K562 (cell line): ENCODE results near the gene XPNPEP1. TPM values are rescaled to one million over a fixed set of nuclear protein-coding genes. Genes with fewer than 3 reads are reported as not detected.

Experiments
- ATAC-seq: fragments of 200-7000 bp; cut with Tn5 transposase; 3 replicates; pipeline ENCODE4 v1.9.1; 2020; ENCODE audit warnings: moderate library complexity
- BruUV-seq: library from RNA; stranded (reverse); fragments of 400-500 nt; replicated peaks from 2 replicates; lab custom pipeline; 2021; lab: Mats Ljungman, UMichigan
- CTCF ChIA-PET: fragments of 300-600 bp; formaldehyde crosslinking; extraction: SDS; loops from one replicate; lab custom pipeline; 2021; ENCODE audit warnings: low intra/inter-chr PET ratio; lab: Yijun Ruan, JAX
- POLR2A ChIA-PET: fragments of 300-600, 350-650 bp; sonication (Branson Sonifier 250); formaldehyde crosslinking; extraction: SDS; loops from one replicate; lab custom pipeline; 2021; ENCODE audit warnings: antibody characterized with exemption, inconsistent platforms; lab: Yijun Ruan, JAX
- DNase-seq, 4 experiments: peaks; one replicate each; pipeline versions ENCODE4 v3.0.0 to v3.0.0-alpha.2; 2011 to 2018; ENCODE audit warnings: low spot score in 3 of 4, mixed read lengths in 3 of 4; ENCODE audit errors: extremely low read depth in 1 of 4
- FAIRE-seq: peaks from 2 replicates; lab custom pipeline; 2011; peaks lifted over from hg19 to GRCh38; lab: Jason Lieb, UNC
- H2AFZ ChIP-seq: 2 replicates; pipeline ENCODE4 v1.6.0; 2011; ENCODE audit warnings: low read depth, low read length, control low read depth, inconsistent platforms
- H3K27ac ChIP-seq: fragments of 200-600 bp; 3 replicates; pipeline ENCODE4 v1.8.0; 2011; ENCODE audit warnings: low read depth, mild to moderate bottlenecking, control low read depth, inconsistent platforms, low read length, moderate library complexity, mixed read lengths; ENCODE audit errors: extremely low read depth
- H3K27me3 ChIP-seq, 2 experiments: fragments of 300-600 bp in 1 of 2; 2 replicates in 1 of 2; 3 replicates in 1 of 2; pipeline versions ENCODE4 v1.6.0 to v1.8.0; 2011; ENCODE audit warnings: inconsistent platforms in 2 of 2, low read length in 2 of 2, mild to moderate bottlenecking in 1 of 2, mixed read lengths in 1 of 2, moderate library complexity in 1 of 2; ENCODE audit not compliant: control insufficient read depth in 2 of 2, insufficient read depth in 2 of 2
- H3K36me3 ChIP-seq: fragments of 300-600 bp; 3 replicates; pipeline ENCODE4 v1.8.0; 2011; ENCODE audit warnings: mild to moderate bottlenecking, low read length, inconsistent platforms; ENCODE audit not compliant: control insufficient read depth, insufficient read depth
- H3K4me1 ChIP-seq, 2 experiments: fragments of 200-600 bp in 1 of 2; replicated peaks in 1 of 2; 2 replicates in 1 of 2; 3 replicates in 1 of 2; pipeline versions ENCODE4 v1.5.1 to v1.8.0; 2011; ENCODE audit warnings: inconsistent platforms in 2 of 2, low read length in 2 of 2, mild to moderate bottlenecking in 1 of 2, mixed read lengths in 1 of 2, moderate library complexity in 1 of 2; ENCODE audit not compliant: control insufficient read depth in 2 of 2, insufficient read depth in 2 of 2
- H3K4me2 ChIP-seq: 2 replicates; pipeline ENCODE4 v1.6.1; 2011; ENCODE audit warnings: low read length, control low read depth, inconsistent platforms, mixed read lengths; ENCODE audit not compliant: insufficient read depth
- H3K4me3 ChIP-seq: fragments of 200-600 bp; sonication (generic), shearing (Covaris generic); 2 replicates; pipeline ENCODE4 v1.5.1; 2016; ENCODE audit warnings: control low read depth, inconsistent platforms
- H3K79me2 ChIP-seq: fragments of 200-600 bp; 3 replicates; pipeline ENCODE4 v1.8.0; 2011; ENCODE audit warnings: low read length, inconsistent platforms; ENCODE audit not compliant: control insufficient read depth, insufficient read depth
- H3K9ac ChIP-seq, 2 experiments: 2 replicates each; pipeline versions ENCODE4 v1.6.0 to v1.6.1; 2011; ENCODE audit warnings: low read depth in 2 of 2, low read length in 2 of 2, control low read depth in 1 of 2, inconsistent platforms in 1 of 2, mild to moderate bottlenecking in 1 of 2, mixed read lengths in 1 of 2; ENCODE audit not compliant: insufficient read depth in 1 of 2
- H3K9me1 ChIP-seq: one replicate; pipeline ENCODE4 v1.6.0; 2011; ENCODE audit warnings: inconsistent platforms, mild to moderate bottlenecking, low read length, moderate library complexity; ENCODE audit not compliant: control insufficient read depth, insufficient read depth
- H3K9me3 ChIP-seq: replicated peaks from 2 replicates; pipeline ENCODE4 v1.5.1; 2011; ENCODE audit warnings: low read depth, low read length, inconsistent platforms; ENCODE audit not compliant: control insufficient read depth, insufficient read depth
- H4K20me1 ChIP-seq: replicated peaks from 2 replicates; pipeline ENCODE4 v1.6.1; 2011; ENCODE audit warnings: low read length, inconsistent platforms, mixed read lengths; ENCODE audit not compliant: control insufficient read depth, insufficient read depth
- FOS ChIP-seq: IDR thresholded peaks from 3 replicates; pipeline ENCODE4 v1.6.1; 2011; ENCODE audit not compliant: insufficient read length; ENCODE audit errors: extremely low read depth
- YY1 ChIP-seq, 3 experiments: IDR thresholded peaks; 2 replicates each; pipeline ENCODE4 v1.6.1; 2011; ENCODE audit warnings: low read length in 2 of 3, mild to moderate bottlenecking in 2 of 3, moderate library complexity in 2 of 3, borderline replicate concordance in 1 of 3, control low read depth in 1 of 3, low read depth in 1 of 3; ENCODE audit not compliant: insufficient read depth in 3 of 3, insufficient replicate concordance in 2 of 3, control insufficient read depth in 1 of 3, insufficient read length in 1 of 3; ENCODE audit errors: extremely low read depth in 1 of 3
- ZNF316 ChIP-seq: fragments of 450-650 bp; IDR thresholded peaks from 2 replicates; pipeline ENCODE4 v1.6.1; 2016
- ZNF717 ChIP-seq: fragments of 250-450 bp; sonication (Bioruptor Pico); IDR thresholded peaks from 2 replicates; pipeline ENCODE4 v1.5.0; 2021
- WGBS: fragments of 100-300 bp; shearing (Covaris generic); methylation state at CpG from one replicate; pipeline ENCODE4 v1.1.6; 2016; ENCODE audit warnings: low coverage, mixed read lengths; ENCODE audit not compliant: insufficient coverage; ENCODE audit errors: missing lambda C conversion rate; 5-methylcytosine and 5-hydroxymethylcytosine counted together
- in situ Hi-C: fragments of 300-500 bp; cut with MboI; formaldehyde crosslinking; loops from 4 replicates; pipeline ENCODE4 v1.15.0; 2018; ENCODE audit warnings: inconsistent platforms, mixed read lengths
- intact Hi-C: fragments of 100-400 bp; cut with micrococcal nuclease; formaldehyde crosslinking; loops from 2 replicates; pipeline ENCODE4 v1.14.2; 2022
- polyA plus RNA-seq, 8 experiments: library from polyadenylated mRNA; depleted of rRNA in 4 of 8; stranded (reverse) in 5 of 8; unstranded in 3 of 8; fragments of >200 nt; fragmentation: Nextera tagmentation in 2 of 8; fragmentation: Illumina TruSeq in 1 of 8; extraction: Ambion mirVana in 2 of 8; extraction: Trizol in 1 of 8; gene quantifications; 2 replicates each; pipeline versions ENCODE4 v1.2.1 to v1.2.3, GENCODE V29; 2011 to 2014; ENCODE audit warnings: inconsistent platforms in 1 of 8, missing spikeins in 1 of 8
- total RNA-seq, 7 experiments: library from RNA; depleted of rRNA in 6 of 7; stranded (reverse); fragments of >200 nt in 6 of 7; fragmentation: Illumina TruSeq in 2 of 7; extraction: Trizol in 2 of 7; gene quantifications; 2 replicates each; pipeline versions ENCODE4 v1.2.1 to v1.2.3, GENCODE V29; 2011 to 2021; ENCODE audit warnings: low replicate concordance in 1 of 7

The XPNPEP1 gene
- total and polyA plus RNA-seq, 9 of the 15 experiments (the other 6 are each of a cell fraction or from before 2014, with no cell fraction given) = 24.2 to 93.5 (median 40.1) TPM

DNA sequence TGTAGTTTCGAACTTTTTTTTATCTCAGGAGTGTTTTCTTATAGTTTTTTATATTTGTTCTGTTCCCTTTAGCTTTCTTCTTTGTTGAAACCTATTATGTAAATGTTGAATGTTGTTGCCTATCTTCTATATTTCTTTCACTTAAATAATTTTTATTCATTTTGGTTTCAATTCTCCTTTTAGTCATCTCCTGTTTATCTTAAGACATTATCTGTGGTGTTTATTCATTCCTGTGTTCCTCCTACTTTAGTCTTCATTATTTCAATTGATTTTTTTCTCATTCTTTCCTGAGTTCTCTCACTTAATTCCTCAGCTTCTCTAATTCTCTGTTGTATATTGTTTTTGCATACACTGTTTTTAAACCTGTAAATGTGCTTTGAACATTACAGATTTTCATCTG lies 64.1 kb downstream of the XPNPEP1 start:
- in situ Hi-C loops = loop anchor here (25.0 kb wide), 1 partner anchor 1453 kb away; no protein-coding TSS in a partner anchor

DNA sequence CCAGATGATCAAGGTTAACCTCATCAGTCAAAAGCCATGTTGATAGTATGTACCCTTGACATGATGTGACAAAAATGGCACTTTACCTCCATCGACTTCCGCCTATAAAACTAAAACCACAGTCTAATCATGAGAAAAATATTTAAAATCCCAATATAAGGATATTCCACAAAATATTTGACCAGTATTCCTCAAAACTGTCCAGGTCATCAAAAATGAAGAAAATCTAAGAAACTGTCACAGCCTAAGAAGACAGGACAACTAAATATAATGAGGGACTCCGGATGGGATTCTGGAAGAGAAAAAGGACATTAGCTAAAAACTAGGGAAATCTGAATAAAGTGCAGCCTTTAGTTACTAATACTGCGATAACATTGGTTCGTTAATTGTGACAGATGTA lies 67.6 kb downstream of the XPNPEP1 start:
- CTCF ChIA-PET = no interaction called here
- Histone ChIP-seq H3K4me3 (no peak overlapping the region), H3K27ac (no peak overlapping the region), H3K4me1 (no peaks in the 10 kb centered on the region), H3K4me2 (no peak overlapping the region), H3K9me1 (no peaks in the 10 kb centered on the region), H4K20me1 (no peaks in the 10 kb centered on the region), H3K79me2 (no peaks in the 10 kb centered on the region), H2AFZ (no peak overlapping the region), H3K36me3 (no peaks in the 10 kb centered on the region), H3K27me3 (peaks cover 0 to 7% of the 10 kb centered on the region in 2 experiments; a peak in 2 of 5 replicates), H3K9me3 (no peaks in the 10 kb centered on the region), H3K9ac (no peak overlapping the region)
- intact Hi-C loops = no loop called here
- ATAC-seq = no peak
- in situ Hi-C loops = loop anchor here (25.0 kb wide), 1 partner anchor 1457 kb away; no protein-coding TSS in a partner anchor
- POLR2A ChIA-PET = no interaction called here
- TF ChIP-seq ZNF717 (CRISPR knock-in tag) = no peak
- peak; percentile 29; the same call in 1 of the 2 replicates for TF ChIP-seq ZNF316
- BruUV-seq = no TSS peak
- no peak for FAIRE-seq
- WGBS = 0% methylated on average over 5 of the region's 5 CpGs
- DNase-seq = no peak

More for the DNA sequence above, 64.1 kb downstream of the XPNPEP1 start:
- no peaks in the 10 kb centered on the region; a peak in 1 of 5 replicates for H3K27me3 ChIP-seq
- no TSS peak for BruUV-seq
- intact Hi-C loops = no loop called here
- no peaks in the 10 kb centered on the region for H3K9me3 ChIP-seq
- H3K4me1 ChIP-seq = no peaks in the 10 kb centered on the region
- no peak overlapping the region for H3K27ac ChIP-seq
- H3K9ac ChIP-seq = no peak overlapping the region
- no peak overlapping the region for H3K4me2 ChIP-seq
- POLR2A ChIA-PET = no interaction called here
- ATAC-seq = no peak
- CTCF ChIA-PET = no interaction called here
- no peak overlapping the region for H2AFZ ChIP-seq
- H3K79me2 ChIP-seq = no peaks in the 10 kb centered on the region
- DNase-seq = no peak
- no peaks in the 10 kb centered on the region for H3K36me3 ChIP-seq
- H3K4me3 ChIP-seq = no peak overlapping the region
- 0% methylated on average over 1 of the region's 1 CpG for WGBS
- H4K20me1 ChIP-seq = no peaks in the 10 kb centered on the region
- H3K9me1 ChIP-seq = no peaks in the 10 kb centered on the region
- no peak for FAIRE-seq
- TF ChIP-seq YY1 (IDR thresholded peaks at IDR 0.05; ENCODE audit: borderline replicate concordance in 1 of 3, control insufficient read depth in 1 of 3, extremely low read depth in 1 of 3, insufficient read depth in 3 of 3, insufficient read length in 1 of 3, insufficient replicate concordance in 2 of 3, low read depth in 1 of 3, low read length in 2 of 3) = no peak
- no peak for TF ChIP-seq FOS
